Loucy (cell line): ENCODE measurements around the gene SERINC2.

Experiments
- H2AFZ ChIP-seq: fragments of 200-600 bp; sonication (generic); 2 replicates; pipeline ENCODE4 v1.6.0; 2016; ENCODE audit warnings: antibody characterized with exemption, mild to moderate bottlenecking, low read length, moderate library complexity
- H3F3A ChIP-seq: fragments of 200-600 bp; 2 replicates; pipeline ENCODE4 v1.6.0; 2016; ENCODE audit warnings: antibody characterized with exemption, low read depth, mild to moderate bottlenecking
- H3K27me3 ChIP-seq: fragments of 200-600 bp; sonication (generic); 2 replicates; pipeline ENCODE4 v1.6.1; 2014; ENCODE audit warnings: low read length, mild to moderate bottlenecking; ENCODE audit not compliant: insufficient read depth, poor library complexity, severe bottlenecking
- H3K36me3 ChIP-seq: fragments of 200-600 bp; sonication (generic); 2 replicates; pipeline ENCODE4 v1.6.1; 2016; ENCODE audit warnings: low read length; ENCODE audit not compliant: insufficient read depth
- H3K4me1 ChIP-seq: fragments of 200-600 bp; sonication (generic); 2 replicates; pipeline ENCODE4 v1.5.1; 2014; ENCODE audit warnings: low read length, mild to moderate bottlenecking; ENCODE audit not compliant: insufficient read depth, poor library complexity, severe bottlenecking
- H3K4me2 ChIP-seq: fragments of 200-600 bp; sonication (generic); 2 replicates; pipeline ENCODE4 v1.6.0; 2014; ENCODE audit warnings: antibody characterized with exemption, low read length, low read depth, mild to moderate bottlenecking; ENCODE audit not compliant: poor library complexity, severe bottlenecking
- H3K4me3 ChIP-seq: fragments of 200-600 bp; sonication (generic); 2 replicates; pipeline ENCODE4 v1.5.1; 2014; ENCODE audit warnings: low read length, mild to moderate bottlenecking, mixed read lengths; ENCODE audit not compliant: poor library complexity, severe bottlenecking
- H3K79me2 ChIP-seq: fragments of 200-600 bp; sonication (generic); 2 replicates; pipeline ENCODE4 v1.6.1; 2014; ENCODE audit warnings: low read length; ENCODE audit not compliant: insufficient read depth
- H3K9ac ChIP-seq: fragments of 200-600 bp; sonication (generic); 2 replicates; pipeline ENCODE4 v1.6.0; 2014; ENCODE audit warnings: mild to moderate bottlenecking, low read depth, low read length, moderate library complexity; ENCODE audit not compliant: poor library complexity, severe bottlenecking
- H3K9me2 ChIP-seq: fragments of 200-600 bp; sonication (generic); replicated peaks from 2 replicates; pipeline ENCODE4 v1.6.1; 2016; ENCODE audit warnings: low read depth, low read length, mixed read lengths
- H3K9me3 ChIP-seq: fragments of 200-600 bp; sonication (generic); 2 replicates; pipeline ENCODE4 v1.6.1; 2014; ENCODE audit warnings: mild to moderate bottlenecking, antibody characterized with exemption, low read length, low read depth; ENCODE audit not compliant: insufficient read depth
- H4K20me1 ChIP-seq: fragments of 200-600 bp; sonication (generic); 2 replicates; pipeline ENCODE4 v1.6.0; 2014; ENCODE audit warnings: antibody characterized with exemption, low read length, mild to moderate bottlenecking; ENCODE audit not compliant: insufficient read depth, poor library complexity, severe bottlenecking
- EZH2phosphoT487 ChIP-seq: fragments of 200-600 bp; IDR thresholded peaks from 2 replicates; pipeline ENCODE4 v1.6.1; 2018; ENCODE audit warnings: antibody characterized with exemption, mild to moderate bottlenecking, moderate library complexity, borderline replicate concordance
- TF ChIP-seq, protein P1 (sequence below): fragments of 200-600 bp; sonication (generic); conservative IDR thresholded peaks from 2 replicates; pipeline ENCODE4 v1.5.1; 2014; ENCODE audit warnings: mild to moderate bottlenecking, antibody characterized with exemption, low read length

The SERINC2 gene

DNA sequence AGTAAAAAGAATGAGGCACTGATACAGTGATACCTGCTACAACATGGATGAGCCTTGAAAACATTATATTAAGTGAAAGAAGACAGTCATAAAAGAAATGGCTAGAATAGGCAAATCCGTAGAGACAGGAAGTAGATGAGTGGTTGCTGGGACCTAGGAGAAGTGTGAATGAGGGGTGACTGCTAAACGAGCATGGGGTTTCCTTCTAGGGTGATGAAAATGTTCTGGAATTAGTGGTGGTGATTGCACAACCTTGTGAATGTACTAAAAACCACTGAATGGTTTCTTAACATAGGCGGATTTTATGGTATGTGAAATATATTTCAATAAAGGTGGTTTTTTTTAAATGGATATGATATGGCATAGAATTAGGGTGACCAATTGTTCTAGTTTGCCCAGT is 12.6 kb upstream of the SERINC2 start:
- H3K4me1 ChIP-seq, result peaks cover 6% of the 10 kb centered on the region
- H4K20me1 ChIP-seq, result no peaks in the 10 kb centered on the region
- no peaks in the 10 kb centered on the region for H3K36me3 ChIP-seq
- no peak overlapping the region for H3K9ac ChIP-seq
- no peaks in the 10 kb centered on the region for H3K9me3 ChIP-seq
- H3K79me2 ChIP-seq, result no peaks in the 10 kb centered on the region
- no peak overlapping the region for H3K4me2 ChIP-seq
- H3K4me3 ChIP-seq, result no peak overlapping the region
- no peak overlapping the region for H2AFZ ChIP-seq
- H3K27me3 ChIP-seq, result no peaks in the 10 kb centered on the region
- no peaks in the 10 kb centered on the region for H3F3A ChIP-seq
- TF ChIP-seq, protein P1, sequence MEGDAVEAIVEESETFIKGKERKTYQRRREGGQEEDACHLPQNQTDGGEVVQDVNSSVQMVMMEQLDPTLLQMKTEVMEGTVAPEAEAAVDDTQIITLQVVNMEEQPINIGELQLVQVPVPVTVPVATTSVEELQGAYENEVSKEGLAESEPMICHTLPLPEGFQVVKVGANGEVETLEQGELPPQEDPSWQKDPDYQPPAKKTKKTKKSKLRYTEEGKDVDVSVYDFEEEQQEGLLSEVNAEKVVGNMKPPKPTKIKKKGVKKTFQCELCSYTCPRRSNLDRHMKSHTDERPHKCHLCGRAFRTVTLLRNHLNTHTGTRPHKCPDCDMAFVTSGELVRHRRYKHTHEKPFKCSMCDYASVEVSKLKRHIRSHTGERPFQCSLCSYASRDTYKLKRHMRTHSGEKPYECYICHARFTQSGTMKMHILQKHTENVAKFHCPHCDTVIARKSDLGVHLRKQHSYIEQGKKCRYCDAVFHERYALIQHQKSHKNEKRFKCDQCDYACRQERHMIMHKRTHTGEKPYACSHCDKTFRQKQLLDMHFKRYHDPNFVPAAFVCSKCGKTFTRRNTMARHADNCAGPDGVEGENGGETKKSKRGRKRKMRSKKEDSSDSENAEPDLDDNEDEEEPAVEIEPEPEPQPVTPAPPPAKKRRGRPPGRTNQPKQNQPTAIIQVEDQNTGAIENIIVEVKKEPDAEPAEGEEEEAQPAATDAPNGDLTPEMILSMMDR, result no peak
- TF ChIP-seq EZH2phosphoT487, result no peak
- no peaks in the 10 kb centered on the region for H3K9me2 ChIP-seq

DNA sequence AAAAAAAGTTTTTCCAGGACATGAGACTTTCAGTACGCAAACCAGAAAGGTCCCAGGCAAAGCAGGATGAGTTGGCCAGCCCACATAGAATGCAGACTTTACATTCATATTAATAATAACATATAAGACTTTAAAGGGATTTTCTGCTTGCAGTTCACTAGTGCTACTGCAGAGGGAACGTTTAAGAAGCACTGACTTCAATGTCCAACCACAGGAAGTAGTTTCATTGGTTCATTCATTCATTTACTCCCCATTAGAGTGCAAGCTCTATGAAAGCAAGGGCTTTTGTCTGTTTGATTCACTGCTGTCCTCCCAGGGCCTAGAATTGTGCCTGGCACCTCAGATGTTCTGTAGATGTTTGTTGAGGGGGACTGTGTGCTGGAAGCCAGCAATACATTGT is 11.8 kb upstream of the SERINC2 start:
- TF ChIP-seq EZH2phosphoT487, result no peak
- Histone ChIP-seq H3K4me3 (no peak overlapping the region), H3K9me3 (no peaks in the 10 kb centered on the region), H2AFZ (no peak overlapping the region), H3K36me3 (no peaks in the 10 kb centered on the region), H4K20me1 (no peaks in the 10 kb centered on the region), H3F3A (no peaks in the 10 kb centered on the region), H3K9ac (no peak overlapping the region), H3K4me2 (no peak overlapping the region), H3K79me2 (no peaks in the 10 kb centered on the region), H3K4me1 (peaks cover 6% of the 10 kb centered on the region), H3K27me3 (no peaks in the 10 kb centered on the region), H3K9me2 (no peaks in the 10 kb centered on the region)

DNA sequence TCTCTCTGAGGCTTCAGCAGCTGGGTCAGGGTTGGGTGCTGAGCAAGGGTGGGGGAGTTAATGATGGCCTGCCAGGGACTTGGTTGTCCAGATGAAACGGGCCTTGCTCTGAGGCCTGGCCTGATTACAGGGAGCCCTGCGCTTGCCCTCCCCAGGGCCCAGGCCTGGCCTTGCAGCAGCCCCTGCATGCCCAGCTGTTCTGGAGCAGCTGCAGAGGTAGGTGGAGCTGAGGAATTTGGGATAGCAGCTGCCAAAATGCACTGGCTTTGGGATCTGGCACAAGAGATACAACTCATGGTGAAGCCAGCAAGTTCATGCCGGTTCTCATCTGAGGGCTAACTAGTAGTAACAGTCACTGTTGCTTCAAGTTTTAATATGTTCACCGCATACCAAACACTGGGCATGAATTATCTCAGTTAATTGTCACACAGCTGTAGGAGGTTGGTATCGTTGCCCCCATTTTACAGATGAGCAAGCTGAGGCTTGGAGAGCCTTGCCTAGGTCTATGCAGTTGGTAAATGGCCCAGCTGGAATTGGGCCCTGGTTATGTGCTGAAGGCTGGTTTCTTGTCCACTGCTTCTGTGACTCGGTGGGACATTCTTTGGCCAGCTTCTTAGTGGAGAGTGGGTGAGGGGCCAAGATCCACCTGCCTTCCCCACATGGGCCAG is 7.3 kb upstream of the SERINC2 start:
- H3K9me3 ChIP-seq, result no peaks in the 10 kb centered on the region
- H2AFZ ChIP-seq, result no peak overlapping the region
- no peaks in the 10 kb centered on the region for H3K9me2 ChIP-seq
- H3F3A ChIP-seq, result no peaks in the 10 kb centered on the region
- H3K4me2 ChIP-seq, result no peak overlapping the region
- no peaks in the 10 kb centered on the region for H3K79me2 ChIP-seq
- no peak overlapping the region for H3K9ac ChIP-seq
- no peaks in the 10 kb centered on the region for H3K27me3 ChIP-seq
- TF ChIP-seq EZH2phosphoT487, result no peak
- TF ChIP-seq, protein P1, result no peak
- H3K4me3 ChIP-seq, result no peak overlapping the region
- H3K36me3 ChIP-seq, result no peaks in the 10 kb centered on the region
- no peaks in the 10 kb centered on the region for H3K4me1 ChIP-seq
- no peaks in the 10 kb centered on the region for H4K20me1 ChIP-seq

DNA sequence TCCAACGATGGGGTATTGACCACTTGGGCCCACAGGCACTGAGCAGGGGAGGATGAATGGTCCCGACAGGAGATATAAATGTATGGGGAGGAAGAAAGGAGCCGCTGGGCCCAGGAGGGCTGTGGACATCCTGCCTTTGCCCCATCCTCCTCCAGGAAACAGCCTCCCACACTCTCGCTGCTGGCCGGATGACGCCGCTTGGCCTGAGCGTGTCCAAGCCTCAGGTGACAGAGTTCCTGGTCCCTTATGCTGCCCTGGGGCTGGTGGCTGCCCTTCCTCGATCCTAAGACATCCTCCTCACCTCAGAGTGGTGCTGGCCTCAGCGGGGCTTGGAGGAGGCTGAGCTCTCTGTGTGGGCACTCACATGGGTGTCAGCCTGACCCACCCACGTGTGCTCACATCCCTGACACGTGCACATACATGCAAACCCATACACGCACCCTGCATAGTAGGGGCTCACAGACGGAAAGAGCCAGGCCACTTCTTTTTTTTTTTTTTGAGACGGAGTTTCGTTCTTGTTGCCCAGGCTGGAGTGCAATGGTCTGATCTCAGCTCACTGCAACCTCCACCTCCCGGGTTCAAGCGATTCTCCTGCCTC is 5.9 kb upstream of the SERINC2 start:
- Histone ChIP-seq H3K36me3 (no peaks in the 10 kb centered on the region), H3K9me3 (no peaks in the 10 kb centered on the region), H3K27me3 (no peaks in the 10 kb centered on the region), H2AFZ (no peak overlapping the region), H3K9ac (no peak overlapping the region), H3K79me2 (no peaks in the 10 kb centered on the region), H3K9me2 (no peaks in the 10 kb centered on the region), H3K4me3 (no peak overlapping the region), H4K20me1 (no peaks in the 10 kb centered on the region), H3K4me1 (no peaks in the 10 kb centered on the region), H3K4me2 (no peak overlapping the region), H3F3A (no peaks in the 10 kb centered on the region)
- no peak for TF ChIP-seq EZH2phosphoT487
- TF ChIP-seq, protein P1, result no peak
